Aorta (tissue), 5 donors: ENCODE measurements around the gene FADS2. TPM values are rescaled to one million over a fixed set of nuclear protein-coding genes. Genes with fewer than 3 reads are reported as not detected.

Experiments used
- ATAC-seq: fragments of 200-7000 bp; cut with Tn5 transposase; one replicate; pipeline ENCODE4 v1.9.1; 2022; ENCODE audit warnings: moderate library complexity; ENCODE audit not compliant: low FRiP score
- DNase-seq, 2 donors: peaks; one replicate each; pipeline ENCODE4 v3.0.0-alpha.2; 2020
- H3K27ac ChIP-seq, 2 donors: one replicate each; pipeline ENCODE4 v1.5.1; 2013; ENCODE audit warnings: low read length in 2 of 2, mild to moderate bottlenecking in 2 of 2, moderate library complexity in 2 of 2, control low read depth in 1 of 2, inconsistent platforms in 1 of 2, low read depth in 1 of 2
- H3K27me3 ChIP-seq, 2 donors: one replicate each; pipeline ENCODE4 v1.6.1; 2013; ENCODE audit warnings: control low read depth in 1 of 2, low read length in 1 of 2, mild to moderate bottlenecking in 1 of 2, moderate library complexity in 1 of 2; ENCODE audit not compliant: insufficient read depth in 2 of 2, control insufficient read depth in 1 of 2
- H3K36me3 ChIP-seq, 2 donors: one replicate each; pipeline ENCODE4 v1.6.1; 2013; ENCODE audit warnings: control low read depth in 1 of 2, low read length in 1 of 2, mild to moderate bottlenecking in 1 of 2; ENCODE audit not compliant: insufficient read depth in 2 of 2, control insufficient read depth in 1 of 2
- H3K4me1 ChIP-seq, 2 donors: one replicate each; pipeline ENCODE4 v1.6.1; 2013; ENCODE audit warnings: low read length in 2 of 2, control low read depth in 1 of 2, mild to moderate bottlenecking in 1 of 2, moderate library complexity in 1 of 2; ENCODE audit not compliant: insufficient read depth in 2 of 2, control insufficient read depth in 1 of 2
- H3K4me3 ChIP-seq, 2 donors: one replicate each; pipeline ENCODE4 v1.5.1; 2013; ENCODE audit warnings: low read length in 2 of 2, control low read depth in 1 of 2, mild to moderate bottlenecking in 1 of 2
- H3K9me3 ChIP-seq: one replicate; pipeline ENCODE4 v1.6.1; 2013; ENCODE audit warnings: mild to moderate bottlenecking, low read length; ENCODE audit not compliant: control insufficient read depth
- WGBS, 2 donors: extraction: QIAGEN DNeasy Blood & Tissue Kit; methylation state at CpG; one replicate each; pipeline ENCODE4 v1.1.7; 2013; 5-methylcytosine and 5-hydroxymethylcytosine counted together
- intact Hi-C, 2 donors: fragments of 100-400 bp; cut with DNase I; formaldehyde crosslinking; loops; one replicate each; pipeline versions ENCODE4 v1.14.2 to v1.15.0; 2022
- polyA plus RNA-seq, 2 donors: library from polyadenylated mRNA; stranded (reverse); fragments of 200-250 nt; gene quantifications; one replicate each; pipeline ENCODE4 v1.2.3, GENCODE V29; 2013
- total RNA-seq, 2 donors: library from RNA; stranded (reverse); fragmentation: NEBNext Ultra II Directional; extraction: Animal tissue kit (Norgen Biotek cat#: 25700); gene quantifications; one replicate each; pipeline ENCODE4 v1.2.1, GENCODE V29; 2021
- donor health status: healthy with polysubstance abuse.
- donor health status: Bipolar disorder and iron deficiency.
- donor health status: DM: no; HTN: no; CAD: no.
- donor health status: DM: no; HTN: no; CAD: no.
- donor health status: DM: yes; HTN: yes; CAD: no.

FADS2 gene
- total and polyA plus RNA-seq, 4 donors: 38.2 to 167 (median 80.5) TPM

GRCh38 chr11:61853698-61854169 lies 25.6 kb downstream of the FADS2 start:
- Histone ChIP-seq H3K4me3 (no peak overlapping the region), H3K4me1 (no peaks in the 10 kb centered on the region), H3K36me3 (peaks cover 2% of the 10 kb centered on the region in 2 donors), H3K27ac (no peak overlapping the region), H3K27me3 (no peaks in the 10 kb centered on the region), H3K9me3 (no peaks in the 10 kb centered on the region)
- ATAC-seq (no peak), DNase-seq (peak in 1 of 2 donors; percentile 39)
- intact Hi-C loops: no loop called here
- WGBS, 2 donors: 74 to 77% methylated on average over 13 of the region's 13 CpGs

- ATAC-seq: no peak
- H3K36me3 ChIP-seq: peaks cover 2% of the 10 kb centered on the region in 2 donors
Measured at GRCh38 chr11:61854206-61854895, 26.3 kb downstream of the FADS2 start.

GRCh38 chr11:61854966-61855714 lies 27.0 kb downstream of the FADS2 start:
- no peak overlapping the region for H3K27ac ChIP-seq

More at GRCh38 chr11:61854206-61854895, 26.3 kb downstream of the FADS2 start:
- Histone ChIP-seq H3K4me3 (no peak overlapping the region), H3K4me1 (no peaks in the 10 kb centered on the region), H3K27ac (no peak overlapping the region), H3K27me3 (no peaks in the 10 kb centered on the region), H3K9me3 (no peaks in the 10 kb centered on the region)
- no peak for DNase-seq
- WGBS, 2 donors: 91 to 92% methylated on average over 17 of the region's 17 CpGs
- intact Hi-C loops: no loop called here

GRCh38 chr11:61855939-61856680 lies 28.0 kb downstream of the FADS2 start:
- peaks cover 0 to 2% of the 10 kb centered on the region in 2 donors for H3K36me3 ChIP-seq
- intact Hi-C loops: no loop called here
- H3K27ac ChIP-seq: no peak overlapping the region
- DNase-seq (no peak), ATAC-seq (no peak)
- H3K4me1 ChIP-seq: no peaks in the 10 kb centered on the region
- H3K27me3 ChIP-seq: no peaks in the 10 kb centered on the region
- no peak overlapping the region for H3K4me3 ChIP-seq
- 87 to 89% methylated on average over 12 of the region's 12 CpGs for WGBS, 2 donors
- no peaks in the 10 kb centered on the region for H3K9me3 ChIP-seq

More at GRCh38 chr11:61854966-61855714, 27.0 kb downstream of the FADS2 start:
- 86 to 88% methylated on average over 14 of the region's 14 CpGs for WGBS, 2 donors
- no peaks in the 10 kb centered on the region for H3K4me1 ChIP-seq
- H3K4me3 ChIP-seq: no peak overlapping the region
- H3K36me3 ChIP-seq: peaks cover 0 to 2% of the 10 kb centered on the region in 2 donors
- no peaks in the 10 kb centered on the region for H3K9me3 ChIP-seq
- ATAC-seq: peak; percentile 31
- intact Hi-C loops: no loop called here
- DNase-seq: no peak
- H3K27me3 ChIP-seq: no peaks in the 10 kb centered on the region

DNA sequence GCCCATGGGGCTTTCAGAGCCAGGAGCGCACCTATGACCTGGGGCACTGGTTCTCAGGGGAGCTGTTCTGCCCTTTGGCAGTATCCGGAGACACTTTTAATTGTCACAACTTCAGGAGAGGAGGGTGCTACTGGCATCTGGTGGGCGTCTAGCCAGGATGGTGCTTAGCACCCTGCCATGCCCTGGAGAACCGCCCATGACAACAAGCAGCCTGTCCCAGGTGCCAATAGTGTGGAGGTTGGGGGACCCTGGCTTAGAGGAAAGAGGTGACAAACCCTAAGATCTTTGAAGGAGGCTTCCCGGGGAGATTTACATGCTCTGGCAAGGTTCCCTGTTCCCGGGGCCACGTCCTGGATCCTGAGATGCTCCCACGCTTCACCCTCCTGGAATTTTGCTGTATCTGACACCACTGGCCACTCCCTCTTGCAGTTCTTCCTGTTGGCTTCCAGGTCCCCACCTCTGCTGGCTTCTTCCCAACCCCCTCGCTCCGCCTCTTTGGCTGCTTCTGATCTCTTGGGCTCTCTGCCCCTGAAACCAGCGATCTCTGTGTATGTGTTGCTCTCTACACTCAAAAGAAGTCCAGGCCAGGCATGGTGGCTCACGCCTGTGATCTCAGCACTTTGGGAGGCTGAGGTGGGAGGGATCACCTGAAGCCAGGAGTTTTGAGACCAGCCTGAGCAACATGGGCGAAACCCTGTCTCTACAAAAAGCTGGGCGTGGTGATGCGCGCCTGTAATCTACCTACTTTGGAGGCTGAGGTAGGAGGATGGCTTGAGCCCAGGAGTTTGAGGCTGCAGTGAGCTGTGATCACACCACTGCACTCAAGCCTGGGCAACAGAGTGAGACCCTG lies 32.2 kb downstream of the FADS2 start:
- WGBS, 2 donors: 57 to 63% methylated on average over 16 of the region's 16 CpGs
- Histone ChIP-seq H3K36me3 (peaks cover 0 to 7% of the 10 kb centered on the region in 2 donors), H3K27ac (no peak overlapping the region), H3K27me3 (no peaks in the 10 kb centered on the region), H3K9me3 (no peaks in the 10 kb centered on the region), H3K4me1 (no peaks in the 10 kb centered on the region), H3K4me3 (no peak overlapping the region)
- intact Hi-C loops: no loop called here
- DNase-seq: peak in 1 of 2 donors; percentile 60
- no peak for ATAC-seq

DNA sequence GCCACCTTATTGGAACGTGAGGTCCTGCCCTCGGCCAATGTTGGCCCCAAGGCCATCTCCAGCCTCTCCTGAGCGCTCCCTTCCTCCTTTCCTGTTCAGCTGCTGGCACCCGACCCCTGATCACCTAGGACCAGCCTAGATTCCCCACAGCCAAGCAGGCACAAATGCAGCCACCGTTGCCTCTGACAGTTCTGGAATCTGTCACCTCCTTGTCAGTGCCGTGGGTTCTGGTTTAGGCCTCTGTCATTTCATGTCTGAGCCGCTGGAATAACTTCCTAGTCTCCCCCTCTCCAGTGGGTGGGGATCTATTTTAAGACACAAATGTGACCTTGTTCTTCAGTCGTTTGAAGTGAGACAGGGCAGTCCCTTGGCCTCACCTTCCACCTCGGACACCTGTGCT lies 33.5 kb downstream of the FADS2 start:
- WGBS, 2 donors: 53 to 63% methylated on average over 9 of the region's 9 CpGs
- intact Hi-C loops: no loop called here
- peaks cover 0 to 7% of the 10 kb centered on the region in 2 donors for H3K36me3 ChIP-seq
- no peaks in the 10 kb centered on the region for H3K4me1 ChIP-seq
- no peak overlapping the region for H3K27ac ChIP-seq
- no peak for DNase-seq
- H3K4me3 ChIP-seq: no peak overlapping the region
- H3K9me3 ChIP-seq: no peaks in the 10 kb centered on the region
- no peaks in the 10 kb centered on the region for H3K27me3 ChIP-seq
- no peak for ATAC-seq

GRCh38 chr11:61862714-61863547 lies 34.8 kb downstream of the FADS2 start:
- Histone ChIP-seq H3K4me1 (no peaks in the 10 kb centered on the region), H3K27ac (no peak overlapping the region), H3K27me3 (no peaks in the 10 kb centered on the region), H3K9me3 (no peaks in the 10 kb centered on the region), H3K36me3 (peaks cover 0 to 5% of the 10 kb centered on the region in 2 donors), H3K4me3 (no peak overlapping the region)
- intact Hi-C loops: no loop called here
- 86 to 88% methylated on average over 18 of the region's 18 CpGs for WGBS, 2 donors
- no peak for ATAC-seq
- no peak for DNase-seq
